Measurements from ENCODE around the gene FBXL13.
A peak's percentile ranks its signal among the peaks of the same experiment; 100 is the strongest.
"Not testable (repeated sequence)": the region's sequence is repeated elsewhere in the genome, so short reads cannot be mapped to it uniquely, and the experiment has no call there.

FBXL13 gene

GRCh38 chr7:102931757-102932156 is 142.8 kb downstream of the FBXL13 start:
- no peak for DNase-seq

GRCh38 chr7:102927312-102927933 is 147.2 kb downstream of the FBXL13 start:
- DNase-seq, result peak; percentile 49

GRCh38 chr7:102926783-102927140 is 147.8 kb downstream of the FBXL13 start:
- no peak for DNase-seq

GRCh38 chr7:102925976-102926782 is 148.4 kb downstream of the FBXL13 start:
- peak; percentile 33 for DNase-seq

GRCh38 chr7:102918845-102919244 is 155.8 kb downstream of the FBXL13 start:
- no peak for DNase-seq

- DNase-seq, result no peak
These were observed 156.9 kb downstream of the FBXL13 start for GRCh38 chr7:102917436-102918353.

GRCh38 chr7:102916881-102917280 is 157.7 kb downstream of the FBXL13 start:
- DNase-seq, result peak; percentile 31

GRCh38 chr7:102916426-102916825 is 158.2 kb downstream of the FBXL13 start:
- DNase-seq, result peak; percentile 70

GRCh38 chr7:102914585-102914984 is 160.0 kb downstream of the FBXL13 start:
- DNase-seq, result no peak

- DNase-seq, result no peak
These were observed 160.8 kb downstream of the FBXL13 start for GRCh38 chr7:102913826-102914225.

GRCh38 chr7:102912742-102913141 is 161.9 kb downstream of the FBXL13 start, which contains the start of gene LRRC17:
Gene LRRC17 (plus strand): TSS chr7:102913000. CDS start chr7:102933914, 20,914 bp downstream.
- peak; percentile 76 for DNase-seq

GRCh38 chr7:102908676-102909075 is 165.9 kb downstream of the FBXL13 start:
- DNase-seq, result no peak

- DNase-seq, result not testable (repeated sequence)
These were observed 171.0 kb downstream of the FBXL13 start for GRCh38 chr7:102903576-102903975.

- DNase-seq, result not testable (repeated sequence)
These were observed 172.5 kb downstream of the FBXL13 start for GRCh38 chr7:102902052-102902451.

GRCh38 chr7:102898532-102898859 is 176.1 kb downstream of the FBXL13 start:
- no peak for DNase-seq

GRCh38 chr7:102897856-102898531 is 176.6 kb downstream of the FBXL13 start:
- DNase-seq, result no peak

GRCh38 chr7:102897211-102897631 is 177.4 kb downstream of the FBXL13 start:
- DNase-seq, result no peak

- DNase-seq, result no peak
These were observed 178.0 kb downstream of the FBXL13 start for GRCh38 chr7:102896585-102896984.

- DNase-seq, result no peak
These were observed 179.0 kb downstream of the FBXL13 start for GRCh38 chr7:102895602-102896001.

- no peak for DNase-seq
These were observed 181.8 kb downstream of the FBXL13 start for GRCh38 chr7:102892631-102893278.

GRCh38 chr7:102891693-102892261 is 182.8 kb downstream of the FBXL13 start:
- DNase-seq, result peak; percentile 87

Data from EL (cell line).